Keratinocyte (primary cell): ENCODE data around the gene NCOA3.

Experiments used
- EZH2 ChIP-seq: IDR thresholded peaks from one replicate; pipeline ENCODE4 v1.6.1; 2012; ENCODE audit warnings: inconsistent platforms, mild to moderate bottlenecking, low read length, moderate library complexity
- TF ChIP-seq, protein P1 (sequence below), 3 experiments: IDR thresholded peaks in 1 of 3; conservative IDR thresholded peaks in 1 of 3; optimal IDR thresholded peaks in 1 of 3; 2 replicates in 2 of 3; 3 replicates in 1 of 3; pipeline versions ENCODE3 to v1.5.1; 2011; ENCODE audit warnings: low read length in 3 of 3, mild to moderate bottlenecking in 3 of 3, moderate library complexity in 2 of 3, control low read depth in 1 of 3, inconsistent platforms in 1 of 3; ENCODE audit not compliant: insufficient read depth in 2 of 3; ENCODE audit errors: extremely low read depth in 1 of 3

DNA sequence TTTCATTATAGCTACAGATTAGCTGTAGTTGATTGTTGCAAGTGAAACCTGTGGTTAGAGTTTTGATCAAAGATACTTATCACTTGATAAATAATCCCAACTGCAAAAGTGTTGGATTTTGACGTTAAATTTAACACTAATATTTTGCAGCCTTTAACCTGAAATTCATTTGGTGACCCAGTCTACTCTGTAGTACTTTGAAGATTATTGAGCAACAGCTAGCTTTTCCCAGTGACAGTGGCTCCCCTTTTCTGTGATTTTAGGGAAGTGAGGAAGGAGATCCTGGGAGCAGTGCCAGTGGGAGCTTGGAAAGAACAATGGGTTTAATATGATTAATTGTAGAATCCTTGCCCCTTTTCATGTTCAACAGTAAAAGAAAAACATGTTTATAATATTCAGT, 76.9 kb downstream of the NCOA3 start:
- TF ChIP-seq, protein P1, sequence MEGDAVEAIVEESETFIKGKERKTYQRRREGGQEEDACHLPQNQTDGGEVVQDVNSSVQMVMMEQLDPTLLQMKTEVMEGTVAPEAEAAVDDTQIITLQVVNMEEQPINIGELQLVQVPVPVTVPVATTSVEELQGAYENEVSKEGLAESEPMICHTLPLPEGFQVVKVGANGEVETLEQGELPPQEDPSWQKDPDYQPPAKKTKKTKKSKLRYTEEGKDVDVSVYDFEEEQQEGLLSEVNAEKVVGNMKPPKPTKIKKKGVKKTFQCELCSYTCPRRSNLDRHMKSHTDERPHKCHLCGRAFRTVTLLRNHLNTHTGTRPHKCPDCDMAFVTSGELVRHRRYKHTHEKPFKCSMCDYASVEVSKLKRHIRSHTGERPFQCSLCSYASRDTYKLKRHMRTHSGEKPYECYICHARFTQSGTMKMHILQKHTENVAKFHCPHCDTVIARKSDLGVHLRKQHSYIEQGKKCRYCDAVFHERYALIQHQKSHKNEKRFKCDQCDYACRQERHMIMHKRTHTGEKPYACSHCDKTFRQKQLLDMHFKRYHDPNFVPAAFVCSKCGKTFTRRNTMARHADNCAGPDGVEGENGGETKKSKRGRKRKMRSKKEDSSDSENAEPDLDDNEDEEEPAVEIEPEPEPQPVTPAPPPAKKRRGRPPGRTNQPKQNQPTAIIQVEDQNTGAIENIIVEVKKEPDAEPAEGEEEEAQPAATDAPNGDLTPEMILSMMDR (optimal IDR thresholded peaks at IDR 0.05 in 1 of 3, IDR thresholded peaks at IDR 0.05 in 1 of 3, conservative IDR thresholded peaks at IDR 0.05 in 1 of 3; ENCODE audit: extremely low read depth in 1 of 3, insufficient read depth in 2 of 3, low read length in 3 of 3): no peak
- no peak for TF ChIP-seq EZH2
